OCI-M1 (cell line): Measurements from ENCODE around the gene LRRC58.

Experiments used
- DNase-seq: peaks from one replicate; lab custom pipeline; 2025; lab: John Stamatoyannopoulos, UW

LRRC58 gene

DNA sequence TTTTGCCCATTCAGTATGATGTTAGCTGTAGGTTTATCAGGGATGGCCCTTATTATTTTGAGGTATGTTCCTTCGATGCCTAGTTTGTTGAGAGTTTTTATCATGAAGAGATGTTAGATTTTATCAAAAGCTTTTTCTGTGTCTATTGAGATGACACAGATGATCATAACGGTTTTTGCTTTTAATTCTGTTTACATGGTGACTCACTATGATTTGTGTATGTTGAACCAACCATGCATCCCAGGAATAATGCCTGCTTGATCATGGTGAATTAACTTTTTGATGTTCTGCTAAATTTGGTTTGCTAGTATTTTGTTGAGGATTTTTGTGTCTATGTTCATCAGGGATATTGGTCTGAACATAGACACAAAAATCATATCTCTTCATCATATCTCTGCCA, 72.4 kb downstream of the LRRC58 start:
- DNase-seq: no peak

DNA sequence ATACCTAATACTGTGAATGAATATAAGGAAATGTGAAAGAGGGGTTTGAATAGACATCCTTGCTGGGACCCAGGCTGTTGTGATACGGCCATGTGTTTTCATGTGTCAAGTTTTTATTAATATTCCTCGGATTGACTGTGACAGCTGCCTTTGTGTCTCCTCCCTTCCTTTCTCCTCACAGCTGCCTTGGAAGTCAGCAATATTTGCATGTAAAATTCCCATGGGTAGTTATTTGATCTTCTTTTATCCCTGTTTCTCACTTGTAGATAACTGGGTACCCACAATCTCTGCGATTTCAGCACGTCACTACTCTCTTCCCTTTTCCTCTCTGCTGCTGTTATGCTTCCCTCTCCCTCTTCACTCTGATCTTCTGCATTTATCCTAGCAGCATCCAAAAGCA, 73.5 kb downstream of the LRRC58 start:
- no peak for DNase-seq

DNA sequence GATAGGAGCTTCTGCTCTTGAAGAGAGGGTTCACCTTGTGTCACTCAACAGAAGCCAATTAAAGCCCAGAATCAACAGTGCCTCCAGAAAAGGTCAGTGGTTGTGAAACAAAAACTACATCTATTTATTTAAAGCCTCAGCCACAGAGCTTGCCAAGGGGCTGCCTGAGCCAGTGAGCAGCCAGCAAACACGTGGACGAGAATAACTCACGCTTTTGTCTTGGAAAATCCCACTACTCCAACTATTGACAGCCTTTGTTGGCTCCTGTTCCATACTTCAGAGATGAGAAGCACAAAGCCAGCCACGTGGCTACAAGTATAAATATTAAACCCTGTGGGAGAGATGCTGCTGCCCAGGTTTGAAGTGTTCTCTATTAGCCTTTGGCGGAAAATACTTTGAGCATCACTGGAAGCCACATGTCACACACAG, 74.4 kb downstream of the LRRC58 start:
- no peak for DNase-seq
